HEK293 (cell line): Measurements from ENCODE around the gene ZER1.

ENCODE experiments used
- CTCF ChIA-PET: fragments of 350-600 bp; formaldehyde crosslinking; extraction: SDS; loops from one replicate; lab custom pipeline; 2021; ENCODE audit warnings: antibody characterized with exemption; lab: Yijun Ruan, JAX
- POLR2A ChIA-PET: fragments of 300-600 bp; formaldehyde crosslinking; extraction: SDS; loops from one replicate; lab custom pipeline; 2020; ENCODE audit warnings: antibody characterized with exemption, inconsistent platforms; lab: Yijun Ruan, JAX
- H3K27ac ChIP-seq: fragments of 200-500 bp; sonication (Bioruptor generic); 2 replicates; pipeline ENCODE4 v1.5.1; 2014; ENCODE audit warnings: low read depth, low read length, control low read depth, inconsistent platforms; ENCODE audit errors: extremely low read depth
- H3K36me3 ChIP-seq, 2 experiments: fragments of 200-500 bp in 1 of 2; sonication (Bioruptor generic) in 1 of 2; 1 replicate in 1 of 2; 2 replicates in 1 of 2; pipeline ENCODE4 v1.5.1; 2014 to 2017; ENCODE audit warnings: inconsistent platforms in 2 of 2, low read length in 2 of 2; ENCODE audit not compliant: control insufficient read depth in 2 of 2, insufficient read depth in 1 of 2
- H3K4me1 ChIP-seq: fragments of 200-500 bp; sonication (Bioruptor generic); 2 replicates; pipeline ENCODE4 v1.5.1; 2014; ENCODE audit warnings: mild to moderate bottlenecking, low read length, inconsistent platforms; ENCODE audit not compliant: control insufficient read depth, insufficient read depth
- H3K4me3 ChIP-seq: 2 replicates; pipeline ENCODE4 v1.5.1; 2011; ENCODE audit warnings: low read depth, mild to moderate bottlenecking, control low read depth, low read length, moderate library complexity
- H3K9me3 ChIP-seq: fragments of 200-500 bp; sonication (Bioruptor generic); 2 replicates; pipeline ENCODE4 v1.5.1; 2014; ENCODE audit warnings: low read depth, low read length, inconsistent platforms; ENCODE audit not compliant: control insufficient read depth, insufficient read depth
- PRDM2 ChIP-seq: fragments of 450-650 bp; formaldehyde crosslinking; IDR thresholded peaks from 2 replicates; pipeline ENCODE4 v1.5.1; 2016; ENCODE audit warnings: missing biosample characterization, missing genetic modification characterization, borderline replicate concordance
- ZBTB1 ChIP-seq: fragments of 450-650 bp; formaldehyde crosslinking; IDR thresholded peaks from 2 replicates; pipeline ENCODE4 v1.5.1; 2016; ENCODE audit warnings: missing biosample characterization, missing genetic modification characterization
- ZNF132 ChIP-seq: fragments of 450-650 bp; formaldehyde crosslinking; IDR thresholded peaks from 2 replicates; pipeline ENCODE4 v1.5.1; 2017; ENCODE audit warnings: missing biosample characterization, missing genetic modification characterization, borderline replicate concordance
- ZNF146 ChIP-seq: fragments of 450-650 bp; formaldehyde crosslinking; IDR thresholded peaks from 2 replicates; pipeline ENCODE4 v1.5.1; 2016; ENCODE audit warnings: missing biosample characterization, missing genetic modification characterization
- ZNF202 ChIP-seq: fragments of 450-650 bp; formaldehyde crosslinking; IDR thresholded peaks from 2 replicates; pipeline ENCODE4 v1.5.1; 2016; ENCODE audit warnings: missing biosample characterization, missing genetic modification characterization, borderline replicate concordance
- ZNF596 ChIP-seq: fragments of 450-650 bp; IDR thresholded peaks from 2 replicates; pipeline ENCODE4 v1.5.0; 2018; ENCODE audit warnings: missing biosample characterization, mild to moderate bottlenecking, missing genetic modification characterization, moderate library complexity
- TF ChIP-seq, protein P1 (sequence below): fragments of 450-650 bp; formaldehyde crosslinking; IDR thresholded peaks from 2 replicates; pipeline ENCODE4 v1.5.1; 2016; ENCODE audit warnings: missing biosample characterization, missing genetic modification characterization
- TF ChIP-seq, protein P2 (sequence below): fragments of 450-650 bp; IDR thresholded peaks from 2 replicates; pipeline ENCODE4 v1.5.1; 2018; ENCODE audit warnings: missing biosample characterization, missing genetic modification characterization
- TF ChIP-seq, protein P3 (sequence below): fragments of 450-650 bp; formaldehyde crosslinking; IDR thresholded peaks from 2 replicates; pipeline ENCODE4 v1.5.1; 2016; ENCODE audit warnings: missing biosample characterization, missing genetic modification characterization

Gene ZER1

GRCh38 chr9:128765499-128765898, 6.2 kb downstream of the ZER1 start:
- no peak overlapping the region for H3K27ac ChIP-seq
- no peaks in the 10 kb centered on the region for H3K9me3 ChIP-seq
- no peak overlapping the region for H3K4me3 ChIP-seq
- TF ChIP-seq, protein P1, sequence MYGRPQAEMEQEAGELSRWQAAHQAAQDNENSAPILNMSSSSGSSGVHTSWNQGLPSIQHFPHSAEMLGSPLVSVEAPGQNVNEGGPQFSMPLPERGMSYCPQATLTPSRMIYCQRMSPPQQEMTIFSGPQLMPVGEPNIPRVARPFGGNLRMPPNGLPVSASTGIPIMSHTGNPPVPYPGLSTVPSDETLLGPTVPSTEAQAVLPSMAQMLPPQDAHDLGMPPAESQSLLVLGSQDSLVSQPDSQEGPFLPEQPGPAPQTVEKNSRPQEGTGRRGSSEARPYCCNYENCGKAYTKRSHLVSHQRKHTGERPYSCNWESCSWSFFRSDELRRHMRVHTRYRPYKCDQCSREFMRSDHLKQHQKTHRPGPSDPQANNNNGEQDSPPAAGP (tag by site-specific recombination), result no peak
- TF ChIP-seq ZNF202 (no peak), ZNF596 (tag by site-specific recombination) (no peak), PRDM2 (tag by site-specific recombination) (no peak), ZNF132 (no peak)
- TF ChIP-seq, protein P2, sequence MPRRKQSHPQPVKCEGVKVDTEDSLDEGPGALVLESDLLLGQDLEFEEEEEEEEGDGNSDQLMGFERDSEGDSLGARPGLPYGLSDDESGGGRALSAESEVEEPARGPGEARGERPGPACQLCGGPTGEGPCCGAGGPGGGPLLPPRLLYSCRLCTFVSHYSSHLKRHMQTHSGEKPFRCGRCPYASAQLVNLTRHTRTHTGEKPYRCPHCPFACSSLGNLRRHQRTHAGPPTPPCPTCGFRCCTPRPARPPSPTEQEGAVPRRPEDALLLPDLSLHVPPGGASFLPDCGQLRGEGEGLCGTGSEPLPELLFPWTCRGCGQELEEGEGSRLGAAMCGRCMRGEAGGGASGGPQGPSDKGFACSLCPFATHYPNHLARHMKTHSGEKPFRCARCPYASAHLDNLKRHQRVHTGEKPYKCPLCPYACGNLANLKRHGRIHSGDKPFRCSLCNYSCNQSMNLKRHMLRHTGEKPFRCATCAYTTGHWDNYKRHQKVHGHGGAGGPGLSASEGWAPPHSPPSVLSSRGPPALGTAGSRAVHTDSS (tag by site-specific recombination), result no peak
- H3K36me3 ChIP-seq, result peaks cover 0 to 19% of the 10 kb centered on the region in 2 experiments; a peak in 1 of 3 replicates
- ChIA-PET POLR2A (no interaction called here), CTCF (interaction anchor here (1.0 to 2.1 kb wide), 2 partner anchors 32 to 123 kb away, joined by 5 to 6 read pairs; no protein-coding TSS in a partner anchor)
- no peaks in the 10 kb centered on the region for H3K4me1 ChIP-seq

DNA sequence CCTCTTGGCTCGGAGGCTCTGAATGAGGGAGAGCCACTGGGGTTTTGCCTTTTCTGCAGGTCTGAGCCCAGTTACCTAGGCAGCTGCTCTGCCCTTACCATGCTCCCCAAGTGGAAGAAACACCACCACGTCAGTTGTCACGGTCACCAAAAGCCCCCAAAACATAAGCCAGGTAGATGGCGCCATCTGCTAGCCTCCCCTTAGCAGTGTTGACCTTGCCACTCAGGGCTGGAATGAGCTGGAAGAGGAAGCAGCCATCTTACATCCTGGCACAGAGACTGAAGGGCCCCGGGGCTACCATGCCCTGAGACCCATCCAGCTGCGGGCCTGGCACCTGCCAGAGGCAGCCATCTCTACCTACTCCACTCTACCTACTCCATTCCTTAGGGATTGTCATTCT, 7.4 kb downstream of the ZER1 start:
- Histone ChIP-seq H3K4me1 (no peaks in the 10 kb centered on the region), H3K9me3 (no peaks in the 10 kb centered on the region), H3K36me3 (peaks cover 0 to 14% of the 10 kb centered on the region in 2 experiments; a peak in 1 of 3 replicates), H3K27ac (no peak overlapping the region), H3K4me3 (no peak overlapping the region)
- POLR2A ChIA-PET, result no interaction called here
- no peak for TF ChIP-seq ZBTB1 (tag by site-specific recombination)
- no peak for TF ChIP-seq ZNF146
- TF ChIP-seq, protein P3, sequence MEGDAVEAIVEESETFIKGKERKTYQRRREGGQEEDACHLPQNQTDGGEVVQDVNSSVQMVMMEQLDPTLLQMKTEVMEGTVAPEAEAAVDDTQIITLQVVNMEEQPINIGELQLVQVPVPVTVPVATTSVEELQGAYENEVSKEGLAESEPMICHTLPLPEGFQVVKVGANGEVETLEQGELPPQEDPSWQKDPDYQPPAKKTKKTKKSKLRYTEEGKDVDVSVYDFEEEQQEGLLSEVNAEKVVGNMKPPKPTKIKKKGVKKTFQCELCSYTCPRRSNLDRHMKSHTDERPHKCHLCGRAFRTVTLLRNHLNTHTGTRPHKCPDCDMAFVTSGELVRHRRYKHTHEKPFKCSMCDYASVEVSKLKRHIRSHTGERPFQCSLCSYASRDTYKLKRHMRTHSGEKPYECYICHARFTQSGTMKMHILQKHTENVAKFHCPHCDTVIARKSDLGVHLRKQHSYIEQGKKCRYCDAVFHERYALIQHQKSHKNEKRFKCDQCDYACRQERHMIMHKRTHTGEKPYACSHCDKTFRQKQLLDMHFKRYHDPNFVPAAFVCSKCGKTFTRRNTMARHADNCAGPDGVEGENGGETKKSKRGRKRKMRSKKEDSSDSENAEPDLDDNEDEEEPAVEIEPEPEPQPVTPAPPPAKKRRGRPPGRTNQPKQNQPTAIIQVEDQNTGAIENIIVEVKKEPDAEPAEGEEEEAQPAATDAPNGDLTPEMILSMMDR (tag by site-specific recombination), result 0 out of 2 replicates have a peak, but pooled peaks have one; percentile 15
- CTCF ChIA-PET, result interaction anchor here (0.6 to 2.1 kb wide), 3 partner anchors 31 to 423 kb away, joined by 4 to 6 read pairs (median 5); no protein-coding TSS in a partner anchor
